A549 (cell line): ENCODE data around the gene LHB. TPM values are rescaled to one million over a fixed set of nuclear protein-coding genes. Genes with fewer than 3 reads are reported as not detected.

Experiments used
- ATAC-seq, 2 experiments: fragments of 200-7000 bp in 1 of 2; fragments of >200 bp in 1 of 2; cut with Nextera tagmentation in 1 of 2; cut with Tn5 transposase in 1 of 2; 3 replicates each; pipeline versions ENCODE4 v1.8.0 to v1.9.1; 2018 to 2020; ENCODE audit warnings: mild to moderate bottlenecking in 1 of 2, moderate library complexity in 1 of 2
- CTCF ChIA-PET: fragments of 300-600 bp; sonication (Branson Sonifier 250); formaldehyde crosslinking; extraction: SDS; loops from one replicate; lab custom pipeline; 2021; ENCODE audit warnings: antibody characterized with exemption, inconsistent platforms; lab: Yijun Ruan, JAX
- POLR2A ChIA-PET: fragments of 350-600 bp; formaldehyde crosslinking; extraction: SDS; loops from one replicate; lab custom pipeline; 2021; ENCODE audit warnings: antibody characterized with exemption, inconsistent platforms; lab: Yijun Ruan, JAX
- DNase-seq, 2 experiments: peaks; one replicate each; pipeline versions ENCODE4 v3.0.0 to v3.0.0-alpha.2; 2011 to 2016; ENCODE audit warnings: low read depth in 1 of 2, low spot score in 1 of 2
- FAIRE-seq: peaks from 2 replicates; lab custom pipeline; 2011; peaks lifted over from hg19 to GRCh38; lab: Jason Lieb, UNC
- H3K27ac ChIP-seq, 2 experiments: fragments of >200 bp; sonication (Bioruptor Twin); formaldehyde crosslinking; 3 replicates each; pipeline ENCODE4 v1.5.1; 2016 to 2017
- H3K4me1 ChIP-seq: fragments of >200 bp; sonication (Bioruptor Twin); formaldehyde crosslinking; 3 replicates; pipeline ENCODE4 v1.6.1; 2016
- H3K4me2 ChIP-seq: fragments of >200 bp; sonication (Bioruptor Twin); formaldehyde crosslinking; 3 replicates; pipeline ENCODE4 v1.6.1; 2016
- H3K4me3 ChIP-seq: fragments of >200 bp; sonication (Bioruptor Twin); formaldehyde crosslinking; 3 replicates; pipeline ENCODE4 v1.5.1; 2016
- H3K9me3 ChIP-seq: fragments of >200 bp; sonication (Bioruptor Twin); formaldehyde crosslinking; 3 replicates; pipeline ENCODE4 v1.6.1; 2016
- FOXS1 ChIP-seq: fragments of 250-450 bp; sonication (Bioruptor Pico); IDR thresholded peaks from 2 replicates; pipeline ENCODE4 v1.5.0; 2020; ENCODE audit warnings: mild to moderate bottlenecking, moderate library complexity
- GATA3 ChIP-seq: IDR thresholded peaks from 2 replicates; pipeline ENCODE4 v1.6.1; 2012; ENCODE audit warnings: borderline replicate concordance
- HOXB13 ChIP-seq: fragments of 250-450 bp; sonication (Bioruptor Pico); IDR thresholded peaks from 2 replicates; pipeline ENCODE4 v1.5.0; 2020; ENCODE audit warnings: low read depth, mild to moderate bottlenecking, moderate library complexity
- HOXB5 ChIP-seq: fragments of 250-450 bp; sonication (Bioruptor Pico); IDR thresholded peaks from 2 replicates; pipeline ENCODE4 v1.5.0; 2020; ENCODE audit warnings: mild to moderate bottlenecking, moderate library complexity
- ZFP36 ChIP-seq: fragments of 450-650 bp; IDR thresholded peaks from 2 replicates; pipeline ENCODE4 v1.6.1; 2014; ENCODE audit warnings: borderline replicate concordance; ENCODE audit not compliant: partially characterized antibody
- ZNF302 ChIP-seq: fragments of 250-450 bp; sonication (Bioruptor Pico); IDR thresholded peaks from 2 replicates; pipeline ENCODE4 v1.9.0; 2021; ENCODE audit warnings: inconsistent platforms, mild to moderate bottlenecking, moderate library complexity
- whole genome bisulfite sequencing: methylation state at CpG from one replicate; pipeline ENCODE4 v1.1.6; 2017; ENCODE audit errors: missing lambda C conversion rate; 5-methylcytosine and 5-hydroxymethylcytosine counted together
- polyA plus RNA-seq, 4 experiments: library from polyadenylated mRNA; depleted of rRNA in 3 of 4; stranded (reverse); fragments of >200 nt; fragmentation: RNase III in 1 of 4; extraction: RNeasy Plus Mini Kit Qiagen cat#74134 plus additional on column Dnase treatment in 1 of 4; gene quantifications; 2 replicates in 3 of 4; 3 replicates in 1 of 4; pipeline ENCODE4 v1.2.3, GENCODE V29; 2011 to 2017
- TF ChIP-seq, protein P1 (sequence below): IDR thresholded peaks from 2 replicates; pipeline ENCODE4 v1.6.1; 2012
- TF ChIP-seq, protein P2 (sequence below): fragments of 150-350 bp; IDR thresholded peaks from 2 replicates; pipeline ENCODE4 v1.6.1; 2014; ENCODE audit warnings: low read depth, mild to moderate bottlenecking, low read length
- TF ChIP-seq, protein P3 (sequence below): fragments of 250-450 bp; sonication (Bioruptor Pico); IDR thresholded peaks from 2 replicates; pipeline ENCODE4 v1.5.0; 2021; ENCODE audit warnings: mild to moderate bottlenecking, moderate library complexity, borderline replicate concordance
- TF ChIP-seq, protein P4 (sequence below): fragments of 250-450 bp; sonication (Bioruptor Pico); IDR thresholded peaks from 2 replicates; pipeline ENCODE4 v1.5.0; 2020; ENCODE audit warnings: low read depth, mild to moderate bottlenecking, moderate library complexity
- TF ChIP-seq, protein P5 (sequence below): fragments of 200-600 bp; sonication (generic); IDR thresholded peaks from 2 replicates; pipeline ENCODE4 v1.6.1; 2016; ENCODE audit warnings: antibody characterized with exemption, mild to moderate bottlenecking, moderate library complexity

The LHB gene
- polyA plus RNA-seq, 2 of the 4 experiments (the other 2 are of a cell fraction): 0.22 TPM; not detected in 1

DNA sequence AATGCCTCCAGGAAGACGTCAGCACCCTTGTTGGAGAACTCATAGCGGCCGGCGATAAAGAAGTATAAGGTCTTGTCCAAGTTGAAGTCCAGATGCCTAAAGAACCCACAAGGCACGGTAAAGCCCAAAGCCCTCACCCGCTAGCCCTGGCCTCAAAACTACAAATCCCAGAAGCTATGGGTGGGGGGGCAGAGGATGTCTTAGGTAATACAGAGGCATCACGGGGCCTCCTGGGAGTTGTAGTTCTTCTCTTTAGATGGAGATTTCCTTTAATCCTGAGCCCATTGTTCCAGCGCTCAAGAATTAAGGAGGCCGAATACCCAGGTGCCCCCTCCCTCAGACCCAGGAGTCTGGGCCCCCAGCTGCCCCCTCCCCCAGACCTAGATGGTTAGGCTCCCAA lies 34.6 kb downstream of the LHB start (continued):
- TF ChIP-seq, protein P1, sequence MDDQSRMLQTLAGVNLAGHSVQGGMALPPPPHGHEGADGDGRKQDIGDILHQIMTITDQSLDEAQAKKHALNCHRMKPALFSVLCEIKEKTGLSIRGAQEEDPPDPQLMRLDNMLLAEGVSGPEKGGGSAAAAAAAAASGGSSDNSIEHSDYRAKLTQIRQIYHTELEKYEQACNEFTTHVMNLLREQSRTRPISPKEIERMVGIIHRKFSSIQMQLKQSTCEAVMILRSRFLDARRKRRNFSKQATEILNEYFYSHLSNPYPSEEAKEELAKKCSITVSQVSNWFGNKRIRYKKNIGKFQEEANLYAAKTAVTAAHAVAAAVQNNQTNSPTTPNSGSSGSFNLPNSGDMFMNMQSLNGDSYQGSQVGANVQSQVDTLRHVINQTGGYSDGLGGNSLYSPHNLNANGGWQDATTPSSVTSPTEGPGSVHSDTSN: no peak
- no peak for TF ChIP-seq GATA3

DNA sequence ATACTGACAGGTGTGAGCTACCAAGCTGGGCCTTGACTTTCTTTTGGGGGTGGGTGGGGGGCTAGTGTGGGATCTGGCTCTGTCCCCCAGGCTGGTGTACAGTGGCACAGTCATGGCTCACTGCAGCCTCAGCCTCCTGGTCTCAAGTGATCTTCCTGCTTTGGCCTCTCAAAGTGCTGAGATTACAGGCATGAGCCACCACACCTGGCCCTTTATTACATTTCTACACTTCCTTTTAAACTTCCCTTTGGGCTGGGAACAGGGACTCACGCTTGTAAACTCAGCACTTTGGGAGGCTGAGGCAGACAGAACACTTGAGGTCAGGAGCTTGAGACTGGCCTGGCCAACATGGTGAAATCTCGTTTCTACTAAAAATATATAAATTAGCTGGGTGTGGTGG lies 39.8 kb downstream of the LHB start:
- DNase-seq (no peak), FAIRE-seq (no peak), ATAC-seq (no peak)
- Histone ChIP-seq H3K4me3 (no peak overlapping the region), H3K4me1 (peaks cover 13% of the 10 kb centered on the region), H3K4me2 (no peak overlapping the region), H3K9me3 (no peaks in the 10 kb centered on the region), H3K27ac (no peak overlapping the region)
- CTCF ChIA-PET: interaction anchor here (0.8 to 19.0 kb wide), 13 partner anchors 9 to 331 kb away, joined by 3 to 360 read pairs (median 5); partner anchors contain the start of genes CA11, GYS1, NUCB1 and RUVBL2
- TF ChIP-seq ZNF302 (CRISPR knock-in tag) (no peak), ZFP36 (no peak), FOXS1 (CRISPR knock-in tag) (no peak), HOXB5 (no peak)
- TF ChIP-seq, protein P2, sequence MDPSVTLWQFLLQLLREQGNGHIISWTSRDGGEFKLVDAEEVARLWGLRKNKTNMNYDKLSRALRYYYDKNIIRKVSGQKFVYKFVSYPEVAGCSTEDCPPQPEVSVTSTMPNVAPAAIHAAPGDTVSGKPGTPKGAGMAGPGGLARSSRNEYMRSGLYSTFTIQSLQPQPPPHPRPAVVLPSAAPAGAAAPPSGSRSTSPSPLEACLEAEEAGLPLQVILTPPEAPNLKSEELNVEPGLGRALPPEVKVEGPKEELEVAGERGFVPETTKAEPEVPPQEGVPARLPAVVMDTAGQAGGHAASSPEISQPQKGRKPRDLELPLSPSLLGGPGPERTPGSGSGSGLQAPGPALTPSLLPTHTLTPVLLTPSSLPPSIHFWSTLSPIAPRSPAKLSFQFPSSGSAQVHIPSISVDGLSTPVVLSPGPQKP: no peak
- TF ChIP-seq, protein P3, sequence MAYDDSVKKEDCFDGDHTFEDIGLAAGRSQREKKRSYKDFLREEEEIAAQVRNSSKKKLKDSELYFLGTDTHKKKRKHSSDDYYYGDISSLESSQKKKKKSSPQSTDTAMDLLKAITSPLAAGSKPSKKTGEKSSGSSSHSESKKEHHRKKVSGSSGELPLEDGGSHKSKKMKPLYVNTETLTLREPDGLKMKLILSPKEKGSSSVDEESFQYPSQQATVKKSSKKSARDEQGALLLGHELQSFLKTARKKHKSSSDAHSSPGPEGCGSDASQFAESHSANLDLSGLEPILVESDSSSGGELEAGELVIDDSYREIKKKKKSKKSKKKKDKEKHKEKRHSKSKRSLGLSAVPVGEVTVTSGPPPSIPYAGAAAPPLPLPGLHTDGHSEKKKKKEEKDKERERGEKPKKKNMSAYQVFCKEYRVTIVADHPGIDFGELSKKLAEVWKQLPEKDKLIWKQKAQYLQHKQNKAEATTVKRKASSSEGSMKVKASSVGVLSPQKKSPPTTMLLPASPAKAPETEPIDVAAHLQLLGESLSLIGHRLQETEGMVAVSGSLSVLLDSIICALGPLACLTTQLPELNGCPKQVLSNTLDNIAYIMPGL: no peak
- TF ChIP-seq, protein P4, sequence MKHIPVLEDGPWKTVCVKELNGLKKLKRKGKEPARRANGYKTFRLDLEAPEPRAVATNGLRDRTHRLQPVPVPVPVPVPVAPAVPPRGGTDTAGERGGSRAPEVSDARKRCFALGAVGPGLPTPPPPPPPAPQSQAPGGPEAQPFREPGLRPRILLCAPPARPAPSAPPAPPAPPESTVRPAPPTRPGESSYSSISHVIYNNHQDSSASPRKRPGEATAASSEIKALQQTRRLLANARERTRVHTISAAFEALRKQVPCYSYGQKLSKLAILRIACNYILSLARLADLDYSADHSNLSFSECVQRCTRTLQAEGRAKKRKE (CRISPR knock-in tag): no peak
- POLR2A ChIA-PET: interaction anchor here (1.2 kb wide), 2 partner anchors 9 to 358 kb away, joined by 3 read pairs; partner anchors contain the start of genes RPL18 and SPHK2
- 77% methylated on average over 2 of the region's 2 CpGs for WGBS

DNA sequence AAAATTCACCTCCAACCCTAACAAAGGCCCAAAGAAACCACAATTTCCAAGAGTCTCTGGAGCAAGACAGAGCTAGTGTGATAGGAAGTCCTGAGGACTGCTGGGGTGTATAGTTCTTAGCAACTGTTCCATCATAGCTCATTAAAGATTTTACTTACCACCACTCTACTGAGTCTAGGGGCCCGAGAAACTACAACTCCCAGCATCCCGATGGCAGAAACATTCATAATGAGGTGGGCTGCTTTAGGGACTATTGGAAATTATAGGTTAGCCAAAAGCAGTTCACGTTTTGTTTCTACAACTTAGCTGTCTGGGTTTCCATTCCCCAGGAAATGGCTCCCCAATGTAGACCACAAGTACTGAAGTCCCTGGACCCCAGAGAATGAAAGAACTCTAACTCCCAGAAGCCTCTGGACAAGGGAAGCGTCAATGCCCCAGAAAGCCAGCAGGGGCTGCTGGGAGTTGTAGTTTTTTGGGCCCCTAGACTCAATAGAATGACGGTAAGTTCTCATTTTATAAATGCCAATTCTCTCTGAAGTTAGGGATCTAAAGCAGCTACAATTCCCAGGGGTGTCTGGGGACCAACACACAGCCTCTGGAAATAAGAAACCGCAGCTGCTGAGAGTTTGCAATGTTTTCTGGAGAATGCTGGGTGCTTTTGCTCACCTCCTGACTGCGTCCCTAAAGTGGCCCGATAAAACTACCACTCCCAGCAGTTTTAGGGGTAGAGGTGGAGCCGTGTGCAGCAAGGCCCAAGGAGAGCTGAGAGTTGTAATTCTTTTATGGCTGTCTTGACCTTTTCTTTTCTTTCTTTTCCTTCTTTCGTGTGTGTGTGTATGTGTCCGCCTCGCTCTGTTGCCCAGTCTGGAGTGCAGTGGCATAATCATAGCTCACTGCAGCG lies 40.7 kb downstream of the LHB start:
- 86% methylated on average over 13 of the region's 13 CpGs for WGBS

More for the DNA sequence above, 40.7 kb downstream of the LHB start:
- ChIA-PET CTCF (interaction anchor here (0.6 to 19.0 kb wide), 11 partner anchors 9 to 330 kb away, joined by 3 to 360 read pairs (median 5); partner anchors contain the start of genes CA11, GYS1 and RUVBL2), POLR2A (interaction anchor here (0.6 to 1.8 kb wide), 6 partner anchors 9 to 139 kb away, joined by 3 to 4 read pairs (median 3); partner anchors contain the start of genes PPP1R15A and RUVBL2)
- Histone ChIP-seq H3K4me1 (peaks cover 13% of the 10 kb centered on the region), H3K9me3 (no peaks in the 10 kb centered on the region), H3K4me2 (no peak overlapping the region), H3K4me3 (no peak overlapping the region), H3K27ac (no peak overlapping the region)
- TF ChIP-seq FOXS1 (CRISPR knock-in tag) (0 out of 2 replicates have a peak, but pooled peaks have one; percentile 29), HOXB13 (0 out of 2 replicates have a peak, but pooled peaks have one; percentile 22)
- TF ChIP-seq, protein P4 (CRISPR knock-in tag): no peak
- TF ChIP-seq, protein P5, sequence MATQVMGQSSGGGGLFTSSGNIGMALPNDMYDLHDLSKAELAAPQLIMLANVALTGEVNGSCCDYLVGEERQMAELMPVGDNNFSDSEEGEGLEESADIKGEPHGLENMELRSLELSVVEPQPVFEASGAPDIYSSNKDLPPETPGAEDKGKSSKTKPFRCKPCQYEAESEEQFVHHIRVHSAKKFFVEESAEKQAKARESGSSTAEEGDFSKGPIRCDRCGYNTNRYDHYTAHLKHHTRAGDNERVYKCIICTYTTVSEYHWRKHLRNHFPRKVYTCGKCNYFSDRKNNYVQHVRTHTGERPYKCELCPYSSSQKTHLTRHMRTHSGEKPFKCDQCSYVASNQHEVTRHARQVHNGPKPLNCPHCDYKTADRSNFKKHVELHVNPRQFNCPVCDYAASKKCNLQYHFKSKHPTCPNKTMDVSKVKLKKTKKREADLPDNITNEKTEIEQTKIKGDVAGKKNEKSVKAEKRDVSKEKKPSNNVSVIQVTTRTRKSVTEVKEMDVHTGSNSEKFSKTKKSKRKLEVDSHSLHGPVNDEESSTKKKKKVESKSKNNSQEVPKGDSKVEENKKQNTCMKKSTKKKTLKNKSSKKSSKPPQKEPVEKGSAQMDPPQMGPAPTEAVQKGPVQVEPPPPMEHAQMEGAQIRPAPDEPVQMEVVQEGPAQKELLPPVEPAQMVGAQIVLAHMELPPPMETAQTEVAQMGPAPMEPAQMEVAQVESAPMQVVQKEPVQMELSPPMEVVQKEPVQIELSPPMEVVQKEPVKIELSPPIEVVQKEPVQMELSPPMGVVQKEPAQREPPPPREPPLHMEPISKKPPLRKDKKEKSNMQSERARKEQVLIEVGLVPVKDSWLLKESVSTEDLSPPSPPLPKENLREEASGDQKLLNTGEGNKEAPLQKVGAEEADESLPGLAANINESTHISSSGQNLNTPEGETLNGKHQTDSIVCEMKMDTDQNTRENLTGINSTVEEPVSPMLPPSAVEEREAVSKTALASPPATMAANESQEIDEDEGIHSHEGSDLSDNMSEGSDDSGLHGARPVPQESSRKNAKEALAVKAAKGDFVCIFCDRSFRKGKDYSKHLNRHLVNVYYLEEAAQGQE: no peak
- FAIRE-seq (no peak), DNase-seq (peak in 1 of 2 experiments; percentile 47), ATAC-seq (peak; percentile 46 to 72; a peak in 5 of 6 replicates)
